NCI-H1105 (cell line): Measurements from ENCODE around the gene FMNL2.
"Not testable (repeated sequence)": the region's sequence is repeated elsewhere in the genome, so short reads cannot be mapped to it uniquely, and the experiment has no call there.

ENCODE experiments used
- DNase-seq: peaks from one replicate; lab custom pipeline; 2025; lab: John Stamatoyannopoulos, UW

The FMNL2 gene

GRCh38 chr2:152473151-152473857, 138.3 kb downstream of the FMNL2 start:
- no peak for DNase-seq

GRCh38 chr2:152474523-152474922, 139.5 kb downstream of the FMNL2 start:
- DNase-seq, result not testable (repeated sequence)

- no peak for DNase-seq
Observed at GRCh38 chr2:152475982-152476381, 141.0 kb downstream of the FMNL2 start.

GRCh38 chr2:152477347-152478092, 142.5 kb downstream of the FMNL2 start:
- DNase-seq, result no peak

- no peak for DNase-seq
Observed at GRCh38 chr2:152479282-152479681, 144.3 kb downstream of the FMNL2 start.

- DNase-seq, result no peak
Observed at GRCh38 chr2:152480821-152481399, 145.9 kb downstream of the FMNL2 start.

GRCh38 chr2:152481881-152482583, 147.1 kb downstream of the FMNL2 start:
- DNase-seq, result no peak

GRCh38 chr2:152483276-152484063, 148.5 kb downstream of the FMNL2 start:
- DNase-seq, result no peak

- no peak for DNase-seq
Observed at GRCh38 chr2:152485954-152486736, 151.2 kb downstream of the FMNL2 start.

GRCh38 chr2:152486737-152487400, 151.9 kb downstream of the FMNL2 start:
- no peak for DNase-seq

- no peak for DNase-seq
Observed at GRCh38 chr2:152488075-152488474, 153.1 kb downstream of the FMNL2 start.

- no peak for DNase-seq
Observed at GRCh38 chr2:152489364-152489763, 154.4 kb downstream of the FMNL2 start.

- DNase-seq, result no peak
Observed at GRCh38 chr2:152490686-152491455, 155.9 kb downstream of the FMNL2 start.

- no peak for DNase-seq
Observed at GRCh38 chr2:152492131-152492530, 157.2 kb downstream of the FMNL2 start.

GRCh38 chr2:152492911-152493310, 157.9 kb downstream of the FMNL2 start:
- no peak for DNase-seq

- DNase-seq, result no peak
Observed at GRCh38 chr2:152493417-152493816, 158.4 kb downstream of the FMNL2 start.

GRCh38 chr2:152493945-152494528, 159.1 kb downstream of the FMNL2 start:
- DNase-seq, result no peak

- DNase-seq, result no peak
Observed at GRCh38 chr2:152496371-152496770, 161.4 kb downstream of the FMNL2 start.

GRCh38 chr2:152497481-152498052, 162.6 kb downstream of the FMNL2 start:
- DNase-seq, result no peak
